H1 (cell line): ENCODE results near the gene NAV2. TPM values are rescaled to one million over a fixed set of nuclear protein-coding genes. Genes with fewer than 3 reads are reported as not detected.

Experiments
- CBX8 ChIP-seq: fragments of 300-800, 300-1000 bp; sonication (generic); IDR thresholded peaks from 2 replicates; pipeline ENCODE4 v1.7.1; 2016; ENCODE audit warnings: low read depth, low read length, borderline replicate concordance
- POU5F1 ChIP-seq: IDR thresholded peaks from 2 replicates; pipeline ENCODE4 v1.6.1; 2011; ENCODE audit warnings: low read depth, mild to moderate bottlenecking, low read length, moderate library complexity
- SIRT6 ChIP-seq: IDR thresholded peaks from one replicate; pipeline ENCODE4 v1.7.1; 2012; ENCODE audit warnings: low read length, inconsistent platforms
- TAF7 ChIP-seq: optimal IDR thresholded peaks from 2 replicates; pipeline ENCODE3; 2011; ENCODE audit warnings: low read depth, mild to moderate bottlenecking, inconsistent platforms, low read length, moderate library complexity, borderline replicate concordance
- polyA plus RNA-seq, 7 experiments: library from polyadenylated mRNA; depleted of rRNA in 3 of 7; stranded (reverse) in 5 of 7; unstranded in 2 of 7; fragments of >200 nt in 5 of 7; fragments of 200-250 nt in 2 of 7; gene quantifications; 1 replicate in 5 of 7; 2 replicates in 1 of 7; 4 replicates in 1 of 7; pipeline versions ENCODE4 v1.2.1 to v1.2.3, GENCODE V29; 2011 to 2013; ENCODE audit warnings: missing spikeins in 2 of 7, mixed read lengths in 2 of 7
- total RNA-seq: library from RNA; stranded (reverse); fragmentation: NEBNext Ultra II Directional; extraction: Animal tissue kit (Norgen Biotek cat#: 25700); gene quantifications from 2 replicates; pipeline ENCODE4 v1.2.1, GENCODE V29; 2021

Gene NAV2
- total and polyA plus RNA-seq, 2 of the 8 experiments (the other 6 are each of a cell fraction or from before 2014, with no cell fraction given): 35.6 to 73.6 TPM

DNA sequence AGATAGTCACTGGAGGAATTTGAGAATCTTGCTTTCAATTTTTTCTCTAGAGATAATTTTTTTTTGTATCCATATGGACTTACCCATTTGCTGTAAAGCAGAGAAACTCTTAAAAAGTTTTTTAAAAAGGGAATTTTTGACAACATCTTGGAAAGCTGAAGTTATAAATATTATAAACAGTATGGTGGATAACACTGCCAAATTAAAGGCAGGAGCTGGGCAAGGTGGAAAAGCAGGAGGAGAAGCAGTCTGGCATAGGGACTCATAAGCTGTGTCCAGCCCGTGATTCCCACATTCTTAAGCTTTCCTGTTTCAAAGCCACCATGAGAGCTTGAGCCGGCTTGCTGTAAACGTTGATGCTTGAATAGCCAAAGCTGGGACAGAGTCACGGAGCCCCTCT, 149.5 kb downstream of the NAV2 start (continued):
- TF ChIP-seq SIRT6: no peak
- TF ChIP-seq CBX8: no peak
- TF ChIP-seq TAF7: no peak
- TF ChIP-seq POU5F1: no peak
